Right atrium auricular region (tissue), 2 donors: ENCODE data around the gene SMG9. TPM values are rescaled to one million over a fixed set of nuclear protein-coding genes. Genes with fewer than 3 reads are reported as not detected.

ENCODE experiments used
- DNase-seq: peaks from one replicate; pipeline ENCODE4 v3.0.0-alpha.2; 2019; ENCODE audit warnings: low spot score
- H3K27ac ChIP-seq, 2 donors: fragments of 200-600 bp; sonication (generic); 1 replicate in 1 of 2; 2 replicates in 1 of 2; pipeline ENCODE4 v1.5.1; 2016 to 2019
- H3K27me3 ChIP-seq, 2 donors: fragments of 200-600 bp; sonication (generic); one replicate each; pipeline versions ENCODE4 v1.5.1 to v1.6.0; 2017 to 2019
- H3K36me3 ChIP-seq: fragments of 200-600 bp; sonication (generic); one replicate; pipeline ENCODE4 v1.5.1; 2016
- H3K4me1 ChIP-seq, 2 donors: fragments of 200-600 bp; sonication (generic); one replicate each; pipeline versions ENCODE4 v1.5.1 to v1.6.0; 2017 to 2019
- H3K4me3 ChIP-seq, 2 donors: fragments of 200-600 bp; sonication (generic); 1 replicate in 1 of 2; 2 replicates in 1 of 2; pipeline ENCODE4 v1.5.1; 2017 to 2019; ENCODE audit warnings: mild to moderate bottlenecking in 1 of 2, moderate library complexity in 1 of 2
- H3K9me3 ChIP-seq, 2 donors: fragments of 200-600 bp; sonication (generic); one replicate each; pipeline ENCODE4 v1.5.1; 2019
- total RNA-seq, 2 donors: library from RNA; depleted of rRNA; stranded (reverse); fragments of >200 nt; gene quantifications; one replicate each; pipeline ENCODE4 v1.1.0, GENCODE V29; 2016
- TF ChIP-seq, protein P1 (sequence below), 2 donors: fragments of 200-600 bp; sonication (generic); IDR thresholded peaks; one replicate each; pipeline ENCODE4 v1.5.1; 2019; ENCODE audit warnings: antibody characterized with exemption in 2 of 2

SMG9 gene, protein sequence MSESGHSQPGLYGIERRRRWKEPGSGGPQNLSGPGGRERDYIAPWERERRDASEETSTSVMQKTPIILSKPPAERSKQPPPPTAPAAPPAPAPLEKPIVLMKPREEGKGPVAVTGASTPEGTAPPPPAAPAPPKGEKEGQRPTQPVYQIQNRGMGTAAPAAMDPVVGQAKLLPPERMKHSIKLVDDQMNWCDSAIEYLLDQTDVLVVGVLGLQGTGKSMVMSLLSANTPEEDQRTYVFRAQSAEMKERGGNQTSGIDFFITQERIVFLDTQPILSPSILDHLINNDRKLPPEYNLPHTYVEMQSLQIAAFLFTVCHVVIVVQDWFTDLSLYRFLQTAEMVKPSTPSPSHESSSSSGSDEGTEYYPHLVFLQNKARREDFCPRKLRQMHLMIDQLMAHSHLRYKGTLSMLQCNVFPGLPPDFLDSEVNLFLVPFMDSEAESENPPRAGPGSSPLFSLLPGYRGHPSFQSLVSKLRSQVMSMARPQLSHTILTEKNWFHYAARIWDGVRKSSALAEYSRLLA
- total RNA-seq, result 10 to 100 TPM in 1 of 2 donors, 1 to 10 TPM in 1; 8.0 to 11.0 TPM

DNA sequence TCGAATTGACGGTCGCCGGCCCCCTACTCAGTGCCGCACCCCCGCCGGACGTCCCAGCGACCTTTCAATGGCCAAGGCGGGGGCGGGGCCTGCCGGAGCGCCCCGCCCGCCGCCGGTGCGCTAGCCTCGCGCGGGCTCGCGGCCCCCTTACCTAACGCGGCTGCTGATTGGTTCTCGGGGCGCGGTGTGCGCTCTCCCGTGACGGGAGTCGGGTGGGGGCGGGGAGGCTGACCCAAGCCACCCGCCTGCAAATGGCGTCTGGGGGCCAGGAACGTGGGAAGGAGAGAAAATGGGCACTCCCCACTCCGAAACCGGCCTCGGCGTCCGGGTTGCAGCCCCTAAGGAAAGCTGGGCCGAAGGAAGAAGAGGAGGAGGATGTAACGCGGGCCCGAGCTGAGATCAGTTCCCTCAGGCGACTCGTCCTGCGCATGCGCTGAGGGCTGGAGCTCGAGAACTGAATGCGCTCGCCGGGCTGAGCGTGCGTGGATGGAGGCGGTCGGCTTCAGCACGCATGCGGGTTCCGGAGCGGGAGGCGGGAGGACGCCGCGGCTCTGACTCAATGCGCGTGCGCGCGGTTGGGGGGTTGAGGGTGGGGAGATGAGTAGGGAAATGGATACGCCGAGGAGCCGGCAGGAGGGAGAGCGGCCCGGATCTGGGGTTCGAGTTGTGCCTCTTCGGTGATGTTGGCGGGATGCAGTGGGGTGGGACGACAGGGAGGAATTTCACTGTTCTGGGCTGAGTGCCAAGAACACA is at the start of gene SMG9:
Gene SMG9 (minus strand): TSS at position 460 of the 753 bp plus-strand sequence. CDS start 4,221 bp downstream, outside the sequence.
- Histone ChIP-seq H3K4me3 (peak within 1 kb of the TSS; percentile 63 to 75), H3K27ac (peak within 1 kb of the TSS; percentile 99), H3K4me1 (peaks cover 0 to 31% of the 10 kb centered on the region in 2 donors), H3K9me3 (no peaks in the 10 kb centered on the region), H3K27me3 (no peaks in the 10 kb centered on the region), H3K36me3 (peaks cover 11% of the 10 kb centered on the region)
- TF ChIP-seq, protein P1, sequence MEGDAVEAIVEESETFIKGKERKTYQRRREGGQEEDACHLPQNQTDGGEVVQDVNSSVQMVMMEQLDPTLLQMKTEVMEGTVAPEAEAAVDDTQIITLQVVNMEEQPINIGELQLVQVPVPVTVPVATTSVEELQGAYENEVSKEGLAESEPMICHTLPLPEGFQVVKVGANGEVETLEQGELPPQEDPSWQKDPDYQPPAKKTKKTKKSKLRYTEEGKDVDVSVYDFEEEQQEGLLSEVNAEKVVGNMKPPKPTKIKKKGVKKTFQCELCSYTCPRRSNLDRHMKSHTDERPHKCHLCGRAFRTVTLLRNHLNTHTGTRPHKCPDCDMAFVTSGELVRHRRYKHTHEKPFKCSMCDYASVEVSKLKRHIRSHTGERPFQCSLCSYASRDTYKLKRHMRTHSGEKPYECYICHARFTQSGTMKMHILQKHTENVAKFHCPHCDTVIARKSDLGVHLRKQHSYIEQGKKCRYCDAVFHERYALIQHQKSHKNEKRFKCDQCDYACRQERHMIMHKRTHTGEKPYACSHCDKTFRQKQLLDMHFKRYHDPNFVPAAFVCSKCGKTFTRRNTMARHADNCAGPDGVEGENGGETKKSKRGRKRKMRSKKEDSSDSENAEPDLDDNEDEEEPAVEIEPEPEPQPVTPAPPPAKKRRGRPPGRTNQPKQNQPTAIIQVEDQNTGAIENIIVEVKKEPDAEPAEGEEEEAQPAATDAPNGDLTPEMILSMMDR (IDR thresholded peaks at IDR 0.05), result no peak
- DNase-seq, result peak; percentile 97

DNA sequence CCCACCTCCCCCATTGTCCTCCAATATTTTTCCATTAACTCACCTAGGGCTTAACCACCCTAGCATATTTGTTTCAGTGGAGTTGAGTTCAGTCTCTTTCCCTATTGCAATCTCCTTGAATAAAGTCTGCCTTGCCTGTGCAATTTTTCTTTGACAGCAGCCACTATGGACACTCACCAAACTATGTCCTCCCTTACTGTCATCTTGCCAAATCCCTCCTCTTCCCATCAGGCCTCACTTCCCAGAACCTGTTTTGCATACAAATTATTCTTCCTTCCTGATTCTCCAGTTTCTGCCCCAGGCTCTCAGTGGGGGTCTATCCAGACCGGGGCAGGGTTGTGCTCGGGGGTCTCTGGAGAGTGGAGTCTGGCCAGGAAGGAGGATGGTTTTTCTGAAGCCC is 49.7 kb upstream of the SMG9 start:
- Histone ChIP-seq H3K36me3 (no peaks in the 10 kb centered on the region), H3K27ac (no peak overlapping the region), H3K27me3 (no peaks in the 10 kb centered on the region), H3K9me3 (no peaks in the 10 kb centered on the region), H3K4me3 (no peak overlapping the region), H3K4me1 (no peaks in the 10 kb centered on the region)
- DNase-seq, result no peak
- TF ChIP-seq, protein P1 (IDR thresholded peaks at IDR 0.05), result no peak

DNA sequence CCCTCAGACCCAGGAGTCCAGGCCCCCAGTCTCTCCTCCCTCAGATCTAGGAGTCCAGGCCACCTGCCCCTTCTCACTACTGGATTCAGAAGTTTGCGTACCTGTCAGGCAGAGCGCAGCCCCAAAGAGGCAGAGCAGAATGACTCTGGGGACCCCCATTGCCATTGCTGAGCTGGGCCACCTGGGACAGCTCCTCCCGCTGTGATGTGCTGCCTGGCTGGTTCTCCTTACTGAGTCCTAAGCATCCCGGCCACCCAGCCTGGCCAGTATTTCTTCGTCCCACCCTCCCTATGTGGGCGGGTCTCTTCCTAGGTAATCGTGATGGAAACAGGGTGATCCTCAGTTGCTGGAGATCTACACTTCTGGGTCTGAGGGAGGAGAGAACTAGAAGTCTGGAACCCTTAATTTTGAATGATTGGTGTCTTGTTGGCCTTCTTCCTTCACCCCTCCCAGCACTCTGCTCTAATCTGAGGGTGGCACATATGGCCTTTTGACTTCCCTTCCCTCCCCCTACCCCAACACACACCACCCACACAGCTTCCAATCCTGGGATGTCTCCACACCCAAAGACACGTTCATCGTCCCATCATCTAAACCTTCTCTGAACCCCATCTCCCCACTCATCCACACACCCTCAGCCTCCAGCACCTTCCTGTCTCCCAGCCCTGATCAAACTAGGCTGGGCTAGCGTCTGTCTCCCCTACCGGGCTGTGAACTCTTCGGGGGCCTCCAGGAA is 47.6 kb upstream of the SMG9 start, which contains the start of gene LYPD5:
Gene LYPD5 (minus strand): TSS at position 232 of the 736 bp plus-strand sequence. CDS start 67 bp downstream, at position 165.
- peaks cover 0 to 13% of the 10 kb centered on the region in 2 donors for H3K4me1 ChIP-seq
- no peak within 1 kb of the TSS for H3K4me3 ChIP-seq
- TF ChIP-seq, protein P1 (IDR thresholded peaks at IDR 0.05), result no peak
- DNase-seq, result no peak
- H3K9me3 ChIP-seq, result no peaks in the 10 kb centered on the region
- H3K27me3 ChIP-seq, result no peaks in the 10 kb centered on the region
- no peak within 1 kb of the TSS for H3K27ac ChIP-seq
- H3K36me3 ChIP-seq, result no peaks in the 10 kb centered on the region

DNA sequence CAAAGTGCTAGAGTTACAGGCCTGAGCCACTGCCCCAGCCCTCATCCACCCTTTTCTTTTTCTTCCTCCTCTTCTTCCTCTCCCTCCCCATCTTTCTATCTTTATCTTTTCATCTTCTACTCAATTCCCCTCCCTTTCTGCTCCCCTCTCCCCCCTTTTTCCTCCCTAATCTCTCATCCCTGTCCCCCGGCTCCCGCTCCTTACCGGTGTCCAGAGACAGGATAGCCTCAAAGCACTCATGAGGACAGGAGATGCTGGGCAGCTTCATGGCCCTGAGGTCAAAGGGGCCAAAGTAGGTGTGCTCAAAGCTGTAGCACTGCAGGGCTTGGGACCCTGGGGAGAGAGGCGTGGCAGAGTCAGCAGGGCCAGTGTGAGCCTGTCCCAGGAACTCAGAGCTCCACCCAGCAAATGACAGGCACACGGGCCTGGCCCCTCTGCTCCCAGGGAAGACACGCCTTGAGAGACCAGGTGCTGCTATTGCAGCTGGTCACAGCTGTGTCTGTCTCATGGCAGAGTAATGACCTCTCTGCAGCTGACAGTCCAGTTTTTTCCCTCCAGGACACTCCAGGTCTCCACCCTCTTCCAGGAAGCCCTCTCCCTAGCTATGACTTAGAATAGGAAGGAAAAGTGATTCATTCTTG is 44.9 kb upstream of the SMG9 start:
- H3K9me3 ChIP-seq, result no peaks in the 10 kb centered on the region
- TF ChIP-seq, protein P1 (IDR thresholded peaks at IDR 0.05), result no peak
- H3K27me3 ChIP-seq, result no peaks in the 10 kb centered on the region
- H3K4me1 ChIP-seq, result peaks cover 0 to 13% of the 10 kb centered on the region in 2 donors
- H3K4me3 ChIP-seq, result no peak overlapping the region
- DNase-seq, result no peak
- no peak overlapping the region for H3K27ac ChIP-seq
- H3K36me3 ChIP-seq, result no peaks in the 10 kb centered on the region
